ENCODE data around the gene LYSMD4.

GRCh38 chr15:99764522-99764921 is 31.3 kb upstream of the LYSMD4 start:
- TF ChIP-seq CTCF (IDR thresholded peaks at IDR 0.05) = no peak
- no peak for TF ChIP-seq EP300 (IDR thresholded peaks at IDR 0.05)

All from upper lobe of left lung (tissue), 4 donors.